Mesodermal cell (in vitro differentiated cells): ENCODE measurements around the gene MARK3.
A peak's percentile ranks its signal among the peaks of the same experiment; 100 is the strongest.

ENCODE experiments used
- H3K27ac ChIP-seq: 2 replicates; pipeline ENCODE4 v1.7.0; 2013; ENCODE audit warnings: mild to moderate bottlenecking, low read depth, low read length, moderate library complexity; ENCODE audit not compliant: severe bottlenecking
- H3K36me3 ChIP-seq: 2 replicates; pipeline ENCODE4 v1.7.1; 2013; ENCODE audit warnings: mild to moderate bottlenecking, low read length, moderate library complexity; ENCODE audit not compliant: control insufficient read depth, insufficient read depth
- H3K4me1 ChIP-seq: one replicate; pipeline ENCODE4 v1.7.1; 2013; ENCODE audit warnings: mild to moderate bottlenecking, low read length; ENCODE audit not compliant: insufficient read depth, control insufficient read depth, poor library complexity, severe bottlenecking
- H3K4me3 ChIP-seq: 2 replicates; pipeline ENCODE4 v1.7.0; 2013; ENCODE audit warnings: low read length, control low read depth, mild to moderate bottlenecking; ENCODE audit not compliant: insufficient read depth, poor library complexity, severe bottlenecking; ENCODE audit errors: extremely low read depth
- H3K9me3 ChIP-seq: 2 replicates; pipeline ENCODE4 v1.7.1; 2013; ENCODE audit warnings: mild to moderate bottlenecking, low read length, moderate library complexity; ENCODE audit not compliant: control insufficient read depth
- WGBS, 2 experiments: methylation state at CpG; one replicate each; pipeline ENCODE4 v1.1.5; 2013; ENCODE audit warnings: missing lambda C conversion rate in 2 of 2; ENCODE audit not compliant: insufficient coverage in 2 of 2; 5-methylcytosine and 5-hydroxymethylcytosine counted together

MARK3 gene

DNA sequence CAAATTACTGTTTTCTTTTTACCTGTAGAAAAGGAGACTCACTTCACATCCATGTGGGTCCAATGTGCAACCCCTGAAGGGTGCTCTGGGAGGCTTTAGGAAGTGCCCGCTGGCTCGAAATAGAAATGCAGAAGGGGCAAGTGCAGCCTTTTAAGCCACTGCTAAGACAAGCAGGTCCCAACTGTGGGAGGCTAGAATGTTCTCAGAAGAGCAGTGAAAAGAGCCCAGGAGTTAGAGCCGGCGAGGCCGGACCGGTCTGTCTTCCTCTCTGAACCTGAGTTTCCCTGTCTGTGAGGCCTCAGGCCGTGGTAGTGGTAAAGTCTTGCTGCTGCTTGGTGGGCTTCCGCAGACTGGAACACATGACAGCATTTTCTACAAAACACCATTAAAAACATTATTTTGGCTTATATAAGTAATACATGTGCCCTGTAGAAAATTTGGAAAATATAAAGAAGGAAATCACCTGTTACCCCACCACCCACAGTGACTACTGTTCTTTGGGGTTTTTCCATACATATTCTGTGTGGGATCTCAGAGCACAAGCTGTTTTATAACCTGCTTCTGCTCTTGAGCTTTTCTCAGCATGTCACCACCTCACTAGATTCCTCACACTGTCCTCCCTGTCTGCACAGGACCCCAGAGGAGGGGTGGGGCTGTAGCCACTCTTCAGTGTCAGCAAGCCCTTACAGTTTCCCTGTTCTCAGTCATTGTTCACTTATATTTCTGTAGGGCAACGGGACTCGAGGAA is 131.4 kb downstream of the MARK3 start:
- Histone ChIP-seq H3K4me3 (no peak overlapping the region), H3K4me1 (peaks cover 10% of the 10 kb centered on the region), H3K36me3 (peaks cover 13% of the 10 kb centered on the region), H3K9me3 (no peaks in the 10 kb centered on the region), H3K27ac (no peak overlapping the region)
- WGBS, 2 experiments, result 80 to 93% methylated on average over 8 of the region's 10 CpGs

DNA sequence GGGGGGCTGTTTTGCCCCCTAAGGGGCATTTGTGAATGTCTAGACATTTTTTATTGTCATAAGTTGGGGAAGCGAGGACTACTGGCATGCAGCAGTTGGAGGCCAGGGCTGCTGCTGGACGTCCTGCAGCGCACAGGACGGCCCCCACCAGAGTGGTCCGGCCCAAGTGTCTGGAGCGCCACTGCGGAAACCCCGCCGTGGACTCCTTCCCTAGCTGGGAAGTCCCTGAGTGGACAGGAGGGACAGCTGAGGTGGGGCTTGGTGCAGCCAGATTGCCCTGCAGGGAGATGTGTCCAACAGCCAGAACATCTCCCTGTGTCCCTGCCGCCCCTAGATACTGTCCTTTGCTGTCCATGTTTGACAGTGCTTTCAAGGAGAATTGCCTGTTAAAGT is 132.0 kb downstream of the MARK3 start:
- H3K4me1 ChIP-seq, result peaks cover 10% of the 10 kb centered on the region
- H3K9me3 ChIP-seq, result no peaks in the 10 kb centered on the region
- 92 to 95% methylated on average over 9 to 10 of the region's 10 CpGs for WGBS, 2 experiments
- H3K36me3 ChIP-seq, result peaks cover 13% of the 10 kb centered on the region
- H3K4me3 ChIP-seq, result no peak overlapping the region
- no peak overlapping the region for H3K27ac ChIP-seq

DNA sequence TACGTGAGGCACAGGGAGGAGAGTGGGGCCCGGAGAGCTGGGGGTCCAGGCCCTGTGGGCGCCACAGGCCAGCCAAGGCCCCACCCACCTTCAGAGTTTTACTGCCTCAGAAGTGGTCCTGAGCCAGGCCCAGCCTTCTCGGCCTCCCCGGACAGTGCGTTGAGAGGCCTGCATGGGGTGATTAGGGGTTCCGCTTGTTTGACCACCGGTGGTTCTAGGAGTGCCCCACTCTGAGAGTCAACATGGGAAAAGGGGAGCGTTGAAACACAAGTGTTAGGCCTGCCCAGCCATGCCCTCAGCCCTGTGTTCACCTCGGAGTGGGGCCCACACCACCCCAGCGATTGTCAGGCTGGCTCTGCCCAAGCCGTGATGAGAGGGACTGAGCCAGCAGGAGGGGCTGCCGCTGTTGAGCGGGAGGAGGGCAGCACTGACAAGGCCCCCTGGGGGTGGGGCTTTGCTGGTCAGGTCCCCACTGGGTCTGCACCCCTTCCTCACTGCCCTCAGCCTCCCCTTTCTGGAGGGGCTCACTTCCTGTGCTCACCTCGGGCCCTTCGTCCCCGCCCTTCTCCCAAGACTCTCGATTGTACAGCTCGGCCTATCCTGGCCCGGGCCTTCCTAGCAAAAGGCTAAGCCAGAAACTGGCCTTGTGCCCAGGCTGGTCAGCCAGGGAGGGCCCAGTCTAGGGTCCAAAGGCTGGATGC is 132.7 kb downstream of the MARK3 start:
- H3K9me3 ChIP-seq, result no peaks in the 10 kb centered on the region
- no peak overlapping the region for H3K27ac ChIP-seq
- peaks cover 10% of the 10 kb centered on the region for H3K4me1 ChIP-seq
- 76 to 82% methylated on average over 15 to 20 of the region's 20 CpGs for WGBS, 2 experiments
- H3K4me3 ChIP-seq, result no peak overlapping the region
- H3K36me3 ChIP-seq, result peaks cover 13% of the 10 kb centered on the region

DNA sequence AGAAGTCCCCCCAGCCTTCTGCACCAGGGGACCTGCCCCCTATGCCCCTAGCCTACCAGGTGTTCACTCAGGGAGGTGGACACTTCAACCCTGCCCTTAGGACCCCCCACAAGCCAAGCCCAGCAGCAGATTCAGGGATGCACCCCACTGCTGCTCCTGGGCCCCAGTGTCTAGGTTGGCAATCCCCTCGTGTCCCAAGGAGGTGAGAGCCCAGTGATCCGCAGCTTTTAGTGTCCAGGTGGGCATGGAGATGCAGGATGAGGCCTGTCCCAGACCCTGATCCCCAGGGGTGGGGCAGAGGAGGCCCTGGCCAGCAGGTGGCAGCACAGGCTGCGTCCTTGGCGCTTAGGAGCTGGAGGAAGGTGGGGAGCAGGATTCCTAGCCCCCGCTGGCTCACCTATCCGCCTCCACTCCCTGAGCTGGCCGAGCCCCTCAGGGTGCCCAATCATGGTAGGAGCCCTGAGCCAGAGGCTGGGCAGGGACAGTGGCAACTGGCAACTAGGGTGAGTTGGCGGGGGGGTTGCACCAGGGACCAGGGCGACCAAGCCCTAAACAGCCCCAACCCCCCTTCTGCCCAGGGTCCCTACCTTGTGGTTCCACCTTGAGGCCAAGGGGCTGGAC is 133.3 kb downstream of the MARK3 start:
- peaks cover 15% of the 10 kb centered on the region for H3K4me1 ChIP-seq
- H3K36me3 ChIP-seq, result peaks cover 13% of the 10 kb centered on the region
- WGBS, 2 experiments, result 65 to 67% methylated on average over 4 to 5 of the region's 9 CpGs
- H3K9me3 ChIP-seq, result no peaks in the 10 kb centered on the region
- no peak overlapping the region for H3K27ac ChIP-seq
- no peak overlapping the region for H3K4me3 ChIP-seq

DNA sequence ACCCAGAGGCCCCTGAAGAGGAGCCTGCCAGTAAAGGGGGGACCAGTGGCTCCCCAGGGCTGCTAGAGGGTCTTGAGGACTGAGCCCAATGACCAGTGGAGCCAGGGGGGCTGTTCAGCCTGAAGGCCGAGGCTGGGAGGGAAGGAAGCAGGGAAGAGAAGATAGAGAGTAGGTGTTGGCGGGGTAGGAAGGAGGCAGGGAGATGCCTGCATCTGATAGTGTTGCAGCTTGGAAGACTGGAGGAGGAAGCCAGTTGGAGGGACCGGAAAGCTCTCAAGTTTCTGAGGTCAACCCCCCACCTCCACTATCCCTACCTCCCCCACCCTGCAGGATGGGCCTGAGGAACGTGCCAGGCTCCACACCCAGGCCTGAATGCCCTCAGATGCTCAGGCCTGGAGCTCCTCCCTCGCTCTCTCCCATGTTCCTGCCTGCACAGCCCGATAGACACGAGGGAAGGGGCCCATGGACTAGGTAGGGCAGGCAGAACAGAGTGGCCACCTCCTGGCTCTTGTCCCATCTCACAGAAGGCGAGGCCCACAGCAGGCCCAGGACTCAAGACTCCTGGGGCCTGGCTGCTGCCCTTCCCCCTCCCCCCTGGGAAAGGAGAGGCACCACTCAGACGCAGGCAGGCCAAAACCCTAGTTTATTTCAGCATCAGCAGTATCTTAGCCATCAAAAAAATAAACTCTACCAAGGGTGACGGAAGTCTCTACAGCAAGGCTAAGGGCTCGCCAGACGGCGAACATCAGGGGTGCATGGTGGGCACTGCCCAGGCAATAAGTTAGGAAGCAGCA is 134.0 kb downstream of the MARK3 start:
- WGBS, 2 experiments, result 82 to 84% methylated on average over 8 to 10 of the region's 13 CpGs
- Histone ChIP-seq H3K27ac (no peak overlapping the region), H3K36me3 (peaks cover 11% of the 10 kb centered on the region), H3K4me1 (peaks cover 15% of the 10 kb centered on the region), H3K4me3 (no peak overlapping the region), H3K9me3 (no peaks in the 10 kb centered on the region)

DNA sequence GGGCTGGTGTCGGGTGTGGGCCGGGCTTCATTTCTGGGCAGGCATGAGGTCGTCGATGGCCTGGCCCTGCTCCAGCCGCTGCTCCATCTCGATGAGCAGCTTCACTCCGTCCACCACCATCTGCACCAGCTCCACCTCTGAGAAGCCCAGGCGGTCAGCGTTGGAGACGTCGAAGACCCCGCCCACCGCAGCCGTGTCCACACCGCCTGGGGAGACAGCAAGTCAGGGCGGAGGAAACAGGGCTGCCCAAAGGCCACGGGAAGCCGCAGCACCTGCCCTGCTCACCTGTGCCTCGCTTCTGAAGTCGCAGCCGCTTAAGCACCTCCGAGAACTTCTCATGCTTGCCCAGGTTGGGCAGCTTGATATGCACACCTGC is 134.6 kb downstream of the MARK3 start:
- H3K36me3 ChIP-seq, result peaks cover 11% of the 10 kb centered on the region
- H3K4me1 ChIP-seq, result peaks cover 15% of the 10 kb centered on the region
- 90 to 93% methylated on average over 18 to 22 of the region's 22 CpGs for WGBS, 2 experiments
- H3K9me3 ChIP-seq, result no peaks in the 10 kb centered on the region
- no peak overlapping the region for H3K27ac ChIP-seq
- H3K4me3 ChIP-seq, result no peak overlapping the region

DNA sequence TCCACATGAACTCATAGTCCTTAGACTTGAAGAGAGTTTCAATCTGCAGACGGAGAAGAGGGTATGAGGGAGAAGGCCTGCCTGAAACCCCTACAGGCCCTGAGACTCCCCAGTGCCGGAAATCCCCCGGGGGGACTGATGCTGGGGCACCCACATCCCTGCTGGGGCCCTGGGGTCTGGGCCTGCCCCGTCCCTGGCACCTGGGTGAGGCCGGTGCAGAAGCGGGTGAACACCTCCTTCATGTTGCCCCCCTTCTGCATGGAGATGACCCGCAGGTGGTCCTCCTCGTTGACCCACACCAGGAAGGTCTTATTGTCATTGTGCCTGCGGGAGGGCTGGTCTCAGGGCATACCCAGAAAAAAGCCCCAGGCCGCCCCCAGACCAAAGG is 135.0 kb downstream of the MARK3 start:
- Histone ChIP-seq H3K27ac (no peak overlapping the region), H3K4me1 (peaks cover 15% of the 10 kb centered on the region), H3K9me3 (no peaks in the 10 kb centered on the region), H3K36me3 (peaks cover 11% of the 10 kb centered on the region), H3K4me3 (no peak overlapping the region)
- WGBS, 2 experiments, result 91 to 95% methylated on average over 10 of the region's 10 CpGs

DNA sequence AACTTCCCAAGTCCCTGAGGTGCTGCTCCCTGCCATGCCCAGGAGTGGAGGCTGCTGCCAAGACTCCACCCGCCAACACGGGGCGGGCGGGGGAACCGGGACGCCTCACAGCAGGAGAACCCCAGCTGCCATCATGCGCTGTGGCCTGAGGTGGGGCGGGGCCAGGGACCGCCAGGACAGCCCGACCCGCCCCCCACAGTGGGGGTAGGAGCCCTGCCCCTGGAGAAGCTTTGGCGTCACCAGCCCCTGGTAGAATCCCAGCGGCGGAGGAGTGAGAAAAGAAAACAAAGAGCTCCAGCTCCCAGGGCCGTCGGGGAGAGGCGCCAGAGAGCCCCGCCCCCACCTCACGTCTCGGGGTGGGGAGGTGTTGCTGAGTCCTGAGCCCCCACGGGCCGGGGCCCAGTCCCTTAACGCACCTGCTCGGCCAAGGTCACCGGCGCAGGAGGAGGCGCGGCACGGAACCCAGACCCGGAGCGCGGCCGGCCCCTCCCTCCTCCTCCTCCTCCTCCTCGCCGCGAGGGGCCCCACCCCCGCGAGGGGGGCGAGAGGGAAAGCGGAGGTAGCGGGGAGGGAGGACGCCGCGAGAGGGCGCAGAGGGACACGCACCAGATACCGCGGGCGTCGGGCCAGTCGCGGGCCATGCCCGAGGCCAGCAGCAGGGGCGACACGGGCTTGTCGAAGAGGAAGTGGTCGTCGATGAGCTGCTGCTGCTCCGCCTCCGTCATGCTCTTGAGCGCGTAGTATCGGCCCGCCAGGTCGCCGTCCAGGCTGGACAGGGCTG is 135.6 kb downstream of the MARK3 start:
- peaks cover 15% of the 10 kb centered on the region for H3K4me1 ChIP-seq
- no peaks in the 10 kb centered on the region for H3K9me3 ChIP-seq
- H3K27ac ChIP-seq, result no peak overlapping the region
- peak overlapping the region; percentile 58 for H3K4me3 ChIP-seq
- H3K36me3 ChIP-seq, result peaks cover 11% of the 10 kb centered on the region
- 15 to 17% methylated on average over 33 of the region's 66 CpGs for WGBS, 2 experiments

DNA sequence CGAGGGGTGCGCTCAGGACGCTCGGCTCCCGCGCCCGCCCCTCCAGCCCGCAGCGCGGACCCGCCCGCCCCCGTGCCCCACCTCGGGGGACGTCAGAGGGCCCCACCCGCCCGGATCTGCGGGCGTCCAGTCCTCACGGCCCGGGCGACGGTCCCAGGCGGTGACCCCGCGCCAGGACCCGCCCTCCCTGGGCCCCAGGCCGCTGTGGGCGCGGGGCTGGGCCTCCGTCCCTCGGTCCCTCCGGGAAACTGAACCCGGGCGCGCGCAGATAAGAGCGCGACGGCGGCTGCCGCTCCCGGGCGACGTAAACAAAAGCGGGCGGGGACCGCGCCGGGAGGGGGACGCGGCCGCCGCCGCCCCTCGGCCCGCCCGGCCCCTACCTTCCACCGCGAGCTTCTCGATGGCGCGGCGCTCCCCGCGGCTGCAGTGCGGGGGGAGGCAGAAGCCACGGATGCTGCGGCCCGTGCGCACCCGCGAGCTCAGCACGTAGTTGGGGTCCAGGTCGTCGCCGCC is 136.3 kb downstream of the MARK3 start:
- Histone ChIP-seq H3K27ac (no peak overlapping the region), H3K4me3 (peak overlapping the region; percentile 58), H3K36me3 (peaks cover 11% of the 10 kb centered on the region), H3K9me3 (no peaks in the 10 kb centered on the region), H3K4me1 (peaks cover 15% of the 10 kb centered on the region)
- WGBS, 2 experiments, result 1% methylated on average over 51 to 54 of the region's 77 CpGs
